Stomach (tissue), 9 donors: ENCODE data around the gene TADA2B. TPM values are rescaled to one million over a fixed set of nuclear protein-coding genes. Genes with fewer than 3 reads are reported as not detected.
A peak's percentile ranks its signal among the peaks of the same experiment; 100 is the strongest.

Experiments
- DNase-seq, 2 donors: peaks; one replicate each; pipeline versions ENCODE4 v3.0.0 to v3.0.0-alpha.2; 2013 to 2019
- H3K27ac ChIP-seq, 5 donors: fragments of 200-600 bp in 4 of 5; sonication (generic) in 4 of 5; one replicate each; pipeline ENCODE4 v1.5.1; 2013 to 2019; ENCODE audit warnings: mild to moderate bottlenecking in 1 of 5, moderate library complexity in 1 of 5
- H3K27me3 ChIP-seq, 3 donors: fragments of 200-600 bp; sonication (generic); one replicate each; pipeline ENCODE4 v1.5.1; 2017 to 2019; ENCODE audit warnings: mixed run types in 1 of 3
- H3K36me3 ChIP-seq, 4 donors: fragments of 200-600 bp; sonication (generic); 1 replicate in 3 of 4; 2 replicates in 1 of 4; pipeline ENCODE4 v1.5.1; 2016 to 2019
- H3K4me1 ChIP-seq, 4 donors: fragments of 200-600 bp; sonication (generic); one replicate each; pipeline ENCODE4 v1.5.1; 2016 to 2019
- H3K4me3 ChIP-seq, 4 donors: fragments of 200-600 bp; sonication (generic) in 3 of 4; one replicate each; pipeline ENCODE4 v1.5.1; 2016 to 2019; ENCODE audit warnings: mild to moderate bottlenecking in 1 of 4
- H3K9me3 ChIP-seq, 4 donors: fragments of 200-600 bp; sonication (generic); one replicate each; pipeline ENCODE4 v1.5.1; 2016 to 2019
- CTCF ChIP-seq, 7 experiments: fragments of 450-650 bp in 4 of 7; fragments of 200-600 bp in 3 of 7; sonication (generic) in 3 of 7; IDR thresholded peaks; one replicate each; pipeline ENCODE4 v1.5.1; 2016 to 2019; ENCODE audit warnings: antibody characterized with exemption in 7 of 7, control low read depth in 2 of 7, mild to moderate bottlenecking in 1 of 7
- EP300 ChIP-seq: sonication (generic); formaldehyde crosslinking; IDR thresholded peaks from one replicate; pipeline ENCODE4 v1.6.1; 2017; ENCODE audit warnings: antibody characterized with exemption
- POLR2A ChIP-seq, 4 donors: fragments of 450-650 bp; IDR thresholded peaks; one replicate each; pipeline ENCODE4 v1.6.1; 2016; ENCODE audit warnings: antibody characterized with exemption in 4 of 4, control low read depth in 2 of 4, mild to moderate bottlenecking in 1 of 4, moderate library complexity in 1 of 4
- POLR2AphosphoS5 ChIP-seq, 3 donors: sonication (generic); formaldehyde crosslinking; IDR thresholded peaks; one replicate each; pipeline ENCODE4 v1.6.1; 2016; ENCODE audit warnings: antibody characterized with exemption in 3 of 3
- WGBS, 5 donors: extraction: QIAGEN DNeasy Blood & Tissue Kit in 3 of 5; methylation state at CpG; one replicate each; pipeline versions ENCODE4 v1.1.5 to v1.1.7; 2013 to 2018; 5-methylcytosine and 5-hydroxymethylcytosine counted together
- intact Hi-C: fragments of 100-400 bp; cut with DNase I; formaldehyde crosslinking; loops from one replicate; pipeline ENCODE4 v1.15.1; 2023; ENCODE audit warnings: low total_unique reads
- polyA plus RNA-seq, 3 donors: library from polyadenylated mRNA; stranded (reverse); fragments of 200-250 nt; gene quantifications; one replicate each; pipeline ENCODE4 v1.2.3, GENCODE V29; 2013
- total RNA-seq, 5 donors: library from RNA; depleted of rRNA; stranded (reverse); fragments of >200 nt; gene quantifications; one replicate each; pipeline versions ENCODE4 v1.1.0 to v1.2.3, GENCODE V29; 2014 to 2016
- donor health status: healthy with polysubstance abuse.
- donor health status: Bipolar disorder and iron deficiency.
- donor health status: healthy.

TADA2B gene
- total and polyA plus RNA-seq, 8 donors, result 1.2 to 73.7 (median 16.1) TPM

GRCh38 chr4:7070729-7071511 lies 27.7 kb downstream of the TADA2B start:
- Histone ChIP-seq H3K27ac (no peak overlapping the region), H3K9me3 (no peaks in the 10 kb centered on the region), H3K36me3 (no peaks in the 10 kb centered on the region), H3K27me3 (no peaks in the 10 kb centered on the region), H3K4me1 (peaks cover 21 to 37% (median 33%) of the 10 kb centered on the region in 4 donors), H3K4me3 (no peak overlapping the region)
- WGBS, 5 donors, result 35 to 40% (median 37%) methylated on average over 21 to 23 of the region's 23 CpGs
- TF ChIP-seq POLR2A (IDR thresholded peaks at IDR 0.05) (no peak), POLR2AphosphoS5 (IDR thresholded peaks at IDR 0.05) (peak in 2 of 3 donors; percentile 8 to 81), EP300 (no peak), CTCF (IDR thresholded peaks at IDR 0.05) (peak in 6 of 7 experiments; percentile 97 to 99 (median 99))
- peak; percentile 92 to 95 for DNase-seq
- intact Hi-C loops, result loop anchor here (10.0 kb wide), 1 partner anchor 96 kb away; no protein-coding TSS in a partner anchor

GRCh38 chr4:7073059-7073458 lies 29.9 kb downstream of the TADA2B start:
- 89 to 94% (median 93%) methylated on average over 13 to 14 of the region's 14 CpGs for WGBS, 5 donors
- Histone ChIP-seq H3K4me3 (no peak overlapping the region), H3K27me3 (no peaks in the 10 kb centered on the region), H3K4me1 (peaks cover 6 to 21% (median 16%) of the 10 kb centered on the region in 4 donors), H3K27ac (no peak overlapping the region), H3K9me3 (no peaks in the 10 kb centered on the region), H3K36me3 (no peaks in the 10 kb centered on the region)
- intact Hi-C loops, result loop anchor here (10.0 kb wide), 1 partner anchor 98 kb away; no protein-coding TSS in a partner anchor
- DNase-seq, result no peak
- no peak for TF ChIP-seq CTCF (IDR thresholded peaks at IDR 0.05)

- Histone ChIP-seq H3K36me3 (no peaks in the 10 kb centered on the region), H3K4me1 (peaks cover 4 to 17% (median 12%) of the 10 kb centered on the region in 4 donors), H3K27ac (no peak overlapping the region), H3K9me3 (no peaks in the 10 kb centered on the region), H3K27me3 (no peaks in the 10 kb centered on the region), H3K4me3 (no peak overlapping the region)
- TF ChIP-seq POLR2AphosphoS5 (IDR thresholded peaks at IDR 0.05) (no peak), CTCF (IDR thresholded peaks at IDR 0.05) (no peak), EP300 (no peak), POLR2A (IDR thresholded peaks at IDR 0.05) (no peak)
- WGBS, 5 donors, result 71 to 79% (median 78%) methylated on average over 11 to 18 of the region's 18 CpGs
- intact Hi-C loops, result loop anchor here (10.0 kb wide), 1 partner anchor 99 kb away; no protein-coding TSS in a partner anchor
- peak in 1 of 2 donors; percentile 69 for DNase-seq
Observed at GRCh38 chr4:7073526-7074390, 30.6 kb downstream of the TADA2B start.

GRCh38 chr4:7074426-7074825 lies 31.3 kb downstream of the TADA2B start:
- Histone ChIP-seq H3K27ac (no peak overlapping the region), H3K4me3 (no peak overlapping the region), H3K9me3 (no peaks in the 10 kb centered on the region), H3K27me3 (no peaks in the 10 kb centered on the region), H3K36me3 (no peaks in the 10 kb centered on the region), H3K4me1 (peaks cover 0 to 10% (median 7%) of the 10 kb centered on the region in 4 donors)
- WGBS, 5 donors, result 70 to 85% (median 73%) methylated on average over 5 to 9 of the region's 9 CpGs
- TF ChIP-seq CTCF (IDR thresholded peaks at IDR 0.05), result no peak
- no peak for TF ChIP-seq POLR2A (IDR thresholded peaks at IDR 0.05)
- TF ChIP-seq POLR2AphosphoS5 (IDR thresholded peaks at IDR 0.05), result no peak
- TF ChIP-seq EP300, result no peak
- intact Hi-C loops, result loop anchor here (10.0 kb wide), 1 partner anchor 100 kb away; no protein-coding TSS in a partner anchor
- no peak for DNase-seq
